HEK293 (cell line): ENCODE data around the gene HOXA10.

Source experiments
- GLI4 ChIP-seq: fragments of 450-650 bp; formaldehyde crosslinking; IDR thresholded peaks from 2 replicates; pipeline ENCODE4 v1.5.1; 2016; ENCODE audit warnings: missing biosample characterization, missing genetic modification characterization
- IKZF3 ChIP-seq: fragments of 450-650 bp; IDR thresholded peaks from 2 replicates; pipeline ENCODE4 v1.5.0; 2018; ENCODE audit warnings: missing biosample characterization, mild to moderate bottlenecking, missing genetic modification characterization, moderate library complexity
- KLF8 ChIP-seq: fragments of 450-650 bp; formaldehyde crosslinking; IDR thresholded peaks from 2 replicates; pipeline ENCODE4 v1.5.1; 2016; ENCODE audit warnings: missing biosample characterization, missing genetic modification characterization
- MZF1 ChIP-seq: fragments of 450-650 bp; formaldehyde crosslinking; IDR thresholded peaks from 2 replicates; pipeline ENCODE4 v1.5.1; 2017; ENCODE audit warnings: missing biosample characterization, missing genetic modification characterization, borderline replicate concordance
- SP2 ChIP-seq: fragments of 450-650 bp; formaldehyde crosslinking; IDR thresholded peaks from 2 replicates; pipeline ENCODE4 v1.5.1; 2016; ENCODE audit warnings: missing biosample characterization, missing genetic modification characterization
- SP7 ChIP-seq: fragments of 450-650 bp; formaldehyde crosslinking; IDR thresholded peaks from 2 replicates; pipeline ENCODE4 v1.5.1; 2016; ENCODE audit warnings: missing biosample characterization, missing genetic modification characterization
- WT1 ChIP-seq: fragments of 450-650 bp; formaldehyde crosslinking; IDR thresholded peaks from 2 replicates; pipeline ENCODE4 v1.5.1; 2016; ENCODE audit warnings: missing biosample characterization, missing genetic modification characterization
- ZBTB7A ChIP-seq: fragments of 450-650 bp; formaldehyde crosslinking; IDR thresholded peaks from 2 replicates; pipeline ENCODE4 v1.5.1; 2016; ENCODE audit warnings: low read depth, missing biosample characterization, missing genetic modification characterization
- ZBTB8A ChIP-seq: fragments of 450-650 bp; formaldehyde crosslinking; IDR thresholded peaks from 2 replicates; pipeline ENCODE4 v1.5.1; 2016; ENCODE audit warnings: missing biosample characterization, missing genetic modification characterization
- ZEB2 ChIP-seq: fragments of 450-650 bp; formaldehyde crosslinking; IDR thresholded peaks from 2 replicates; pipeline ENCODE4 v1.5.1; 2016; ENCODE audit warnings: missing biosample characterization, missing genetic modification characterization
- ZNF10 ChIP-seq: fragments of 450-650 bp; formaldehyde crosslinking; IDR thresholded peaks from 2 replicates; pipeline ENCODE4 v1.5.1; 2017; ENCODE audit warnings: missing biosample characterization, missing genetic modification characterization
- ZNF112 ChIP-seq: fragments of 450-650 bp; formaldehyde crosslinking; IDR thresholded peaks from 2 replicates; pipeline ENCODE4 v1.5.0; 2017; ENCODE audit warnings: missing biosample characterization, missing genetic modification characterization
- ZNF473 ChIP-seq: fragments of 450-650 bp; formaldehyde crosslinking; IDR thresholded peaks from 2 replicates; pipeline ENCODE4 v1.5.1; 2017; ENCODE audit warnings: missing biosample characterization, missing genetic modification characterization
- ZNF48 ChIP-seq: fragments of 450-650 bp; formaldehyde crosslinking; IDR thresholded peaks from 2 replicates; pipeline ENCODE4 v1.5.1; 2016; ENCODE audit warnings: missing biosample characterization, missing genetic modification characterization
- ZNF561 ChIP-seq: fragments of 450-650 bp; IDR thresholded peaks from 2 replicates; pipeline ENCODE4 v1.5.1; 2018; ENCODE audit warnings: missing biosample characterization, missing genetic modification characterization, borderline replicate concordance
- ZNF610 ChIP-seq: fragments of 450-650 bp; formaldehyde crosslinking; IDR thresholded peaks from 2 replicates; pipeline ENCODE4 v1.5.1; 2016; ENCODE audit warnings: missing biosample characterization, missing genetic modification characterization, borderline replicate concordance
- ZNF654 ChIP-seq: fragments of 450-650 bp; formaldehyde crosslinking; IDR thresholded peaks from 2 replicates; pipeline ENCODE4 v1.5.1; 2016; ENCODE audit warnings: low read depth, missing biosample characterization, missing genetic modification characterization
- ZNF792 ChIP-seq: fragments of 450-650 bp; formaldehyde crosslinking; IDR thresholded peaks from 2 replicates; pipeline ENCODE4 v1.5.1; 2016; ENCODE audit warnings: missing biosample characterization, missing genetic modification characterization
- ZSCAN30 ChIP-seq: fragments of 450-650 bp; IDR thresholded peaks from 2 replicates; pipeline ENCODE4 v1.5.1; 2018; ENCODE audit warnings: missing biosample characterization, mild to moderate bottlenecking, missing genetic modification characterization, moderate library complexity
- TF ChIP-seq, protein P1 (sequence below): fragments of 450-650 bp; formaldehyde crosslinking; IDR thresholded peaks from 2 replicates; pipeline ENCODE4 v1.5.1; 2017; ENCODE audit warnings: missing biosample characterization, missing genetic modification characterization
- TF ChIP-seq, protein P2 (sequence below): fragments of 450-650 bp; formaldehyde crosslinking; IDR thresholded peaks from 2 replicates; pipeline ENCODE4 v1.5.1; 2016; ENCODE audit warnings: missing biosample characterization, missing genetic modification characterization
- TF ChIP-seq, protein P3 (sequence below): fragments of 450-650 bp; formaldehyde crosslinking; IDR thresholded peaks from 2 replicates; pipeline ENCODE4 v1.5.1; 2016; ENCODE audit warnings: missing biosample characterization, missing genetic modification characterization, borderline replicate concordance
- TF ChIP-seq, protein P4 (sequence below): fragments of 450-650 bp; formaldehyde crosslinking; IDR thresholded peaks from 2 replicates; pipeline ENCODE4 v1.5.1; 2016; ENCODE audit warnings: missing biosample characterization, missing genetic modification characterization
- TF ChIP-seq, protein P5 (sequence below): fragments of 450-650 bp; formaldehyde crosslinking; IDR thresholded peaks from 2 replicates; pipeline ENCODE4 v1.5.1; 2016; ENCODE audit warnings: missing biosample characterization, missing genetic modification characterization, low read depth
- TF ChIP-seq, protein P6 (sequence below): fragments of 450-650 bp; formaldehyde crosslinking; IDR thresholded peaks from 2 replicates; pipeline ENCODE4 v1.5.1; 2016; ENCODE audit warnings: missing biosample characterization, missing genetic modification characterization

HOXA10 gene

DNA sequence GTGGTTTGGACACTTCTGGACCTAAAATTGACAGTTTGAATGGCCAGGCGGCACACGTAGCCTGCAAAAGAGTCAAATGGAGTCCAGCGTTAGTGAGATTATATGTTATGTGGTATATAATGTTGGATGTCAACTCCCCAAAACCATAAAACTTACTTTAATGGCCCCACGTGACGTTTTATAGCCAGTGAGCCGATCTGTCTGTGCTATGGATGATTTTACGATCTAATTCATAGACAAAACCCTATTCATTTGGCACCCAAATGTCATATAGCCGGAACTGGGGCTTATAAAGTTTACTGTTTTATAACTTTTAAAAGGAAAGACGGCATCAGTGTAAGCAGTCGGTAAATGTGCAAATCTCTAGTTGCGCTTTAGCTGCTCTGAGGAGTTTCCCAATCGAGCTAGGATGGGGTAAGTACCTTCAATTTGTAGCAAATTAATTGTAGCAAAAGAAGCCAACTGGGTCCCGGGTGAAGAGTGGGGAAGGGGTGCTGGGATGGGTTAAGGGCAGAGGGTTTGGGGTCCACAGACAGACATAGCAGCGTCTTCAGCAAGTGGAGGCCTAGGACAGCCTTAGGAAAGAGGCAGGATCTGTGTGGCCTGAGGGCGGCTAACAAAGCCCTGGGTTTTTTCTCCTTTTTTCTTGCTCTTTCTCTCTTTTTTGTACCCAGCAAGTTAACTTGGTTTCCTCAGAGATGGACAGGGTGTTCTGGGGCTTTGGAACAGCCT lies 33.8 kb downstream of the HOXA10 start (continued):
- TF ChIP-seq WT1 (tag by site-specific recombination) (peak; percentile 97), SP2 (peak; percentile 12; the same call in 1 of the 2 replicates), ZNF610 (tag by site-specific recombination) (0 out of 2 replicates have a peak, but pooled peaks have one; percentile 24), ZNF654 (tag by site-specific recombination) (peak; percentile 12; the same call in 1 of the 2 replicates), KLF8 (no peak; the same call in 1 of the 2 replicates), SP7 (tag by site-specific recombination) (peak; percentile 96), ZBTB8A (tag by site-specific recombination) (peak; percentile 28; the same call in 1 of the 2 replicates), IKZF3 (tag by site-specific recombination) (peak; percentile 46; the same call in 1 of the 2 replicates), GLI4 (tag by site-specific recombination) (no peak), MZF1 (peak; percentile 91), ZNF792 (tag by site-specific recombination) (peak; percentile 44; the same call in 1 of the 2 replicates), ZBTB7A (tag by site-specific recombination) (no peak), ZNF473 (tag by site-specific recombination) (no peak), ZNF561 (peak; percentile 21; the same call in 1 of the 2 replicates), ZEB2 (tag by site-specific recombination) (0 out of 2 replicates have a peak, but pooled peaks have one; percentile 40), ZNF10 (tag by site-specific recombination) (peak; percentile 28; the same call in 1 of the 2 replicates), ZNF112 (tag by site-specific recombination) (no peak), ZNF48 (tag by site-specific recombination) (no peak), ZSCAN30 (tag by site-specific recombination) (peak; percentile 20; the same call in 1 of the 2 replicates)
- TF ChIP-seq, protein P1, sequence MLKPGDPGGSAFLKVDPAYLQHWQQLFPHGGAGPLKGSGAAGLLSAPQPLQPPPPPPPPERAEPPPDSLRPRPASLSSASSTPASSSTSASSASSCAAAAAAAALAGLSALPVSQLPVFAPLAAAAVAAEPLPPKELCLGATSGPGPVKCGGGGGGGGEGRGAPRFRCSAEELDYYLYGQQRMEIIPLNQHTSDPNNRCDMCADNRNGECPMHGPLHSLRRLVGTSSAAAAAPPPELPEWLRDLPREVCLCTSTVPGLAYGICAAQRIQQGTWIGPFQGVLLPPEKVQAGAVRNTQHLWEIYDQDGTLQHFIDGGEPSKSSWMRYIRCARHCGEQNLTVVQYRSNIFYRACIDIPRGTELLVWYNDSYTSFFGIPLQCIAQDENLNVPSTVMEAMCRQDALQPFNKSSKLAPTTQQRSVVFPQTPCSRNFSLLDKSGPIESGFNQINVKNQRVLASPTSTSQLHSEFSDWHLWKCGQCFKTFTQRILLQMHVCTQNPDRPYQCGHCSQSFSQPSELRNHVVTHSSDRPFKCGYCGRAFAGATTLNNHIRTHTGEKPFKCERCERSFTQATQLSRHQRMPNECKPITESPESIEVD (tag by site-specific recombination) = peak; percentile 99
- TF ChIP-seq, protein P2, sequence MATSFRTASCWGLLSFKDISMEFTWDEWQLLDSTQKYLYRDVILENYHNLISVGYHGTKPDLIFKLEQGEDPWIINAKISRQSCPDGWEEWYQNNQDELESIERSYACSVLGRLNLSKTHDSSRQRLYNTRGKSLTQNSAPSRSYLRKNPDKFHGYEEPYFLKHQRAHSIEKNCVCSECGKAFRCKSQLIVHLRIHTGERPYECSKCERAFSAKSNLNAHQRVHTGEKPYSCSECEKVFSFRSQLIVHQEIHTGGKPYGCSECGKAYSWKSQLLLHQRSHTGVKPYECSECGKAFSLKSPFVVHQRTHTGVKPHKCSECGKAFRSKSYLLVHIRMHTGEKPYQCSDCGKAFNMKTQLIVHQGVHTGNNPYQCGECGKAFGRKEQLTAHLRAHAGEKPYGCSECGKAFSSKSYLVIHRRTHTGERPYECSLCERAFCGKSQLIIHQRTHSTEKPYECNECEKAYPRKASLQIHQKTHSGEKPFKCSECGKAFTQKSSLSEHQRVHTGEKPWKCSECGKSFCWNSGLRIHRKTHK (tag by site-specific recombination) = no peak
- TF ChIP-seq, protein P3, sequence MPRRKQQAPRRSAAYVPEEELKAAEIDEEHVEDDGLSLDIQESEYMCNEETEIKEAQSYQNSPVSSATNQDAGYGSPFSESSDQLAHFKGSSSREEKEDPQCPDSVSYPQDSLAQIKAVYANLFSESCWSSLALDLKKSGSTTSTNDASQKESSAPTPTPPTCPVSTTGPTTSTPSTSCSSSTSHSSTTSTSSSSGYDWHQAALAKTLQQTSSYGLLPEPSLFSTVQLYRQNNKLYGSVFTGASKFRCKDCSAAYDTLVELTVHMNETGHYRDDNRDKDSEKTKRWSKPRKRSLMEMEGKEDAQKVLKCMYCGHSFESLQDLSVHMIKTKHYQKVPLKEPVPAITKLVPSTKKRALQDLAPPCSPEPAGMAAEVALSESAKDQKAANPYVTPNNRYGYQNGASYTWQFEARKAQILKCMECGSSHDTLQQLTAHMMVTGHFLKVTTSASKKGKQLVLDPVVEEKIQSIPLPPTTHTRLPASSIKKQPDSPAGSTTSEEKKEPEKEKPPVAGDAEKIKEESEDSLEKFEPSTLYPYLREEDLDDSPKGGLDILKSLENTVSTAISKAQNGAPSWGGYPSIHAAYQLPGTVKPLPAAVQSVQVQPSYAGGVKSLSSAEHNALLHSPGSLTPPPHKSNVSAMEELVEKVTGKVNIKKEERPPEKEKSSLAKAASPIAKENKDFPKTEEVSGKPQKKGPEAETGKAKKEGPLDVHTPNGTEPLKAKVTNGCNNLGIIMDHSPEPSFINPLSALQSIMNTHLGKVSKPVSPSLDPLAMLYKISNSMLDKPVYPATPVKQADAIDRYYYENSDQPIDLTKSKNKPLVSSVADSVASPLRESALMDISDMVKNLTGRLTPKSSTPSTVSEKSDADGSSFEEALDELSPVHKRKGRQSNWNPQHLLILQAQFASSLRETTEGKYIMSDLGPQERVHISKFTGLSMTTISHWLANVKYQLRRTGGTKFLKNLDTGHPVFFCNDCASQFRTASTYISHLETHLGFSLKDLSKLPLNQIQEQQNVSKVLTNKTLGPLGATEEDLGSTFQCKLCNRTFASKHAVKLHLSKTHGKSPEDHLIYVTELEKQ (tag by site-specific recombination) = peak; percentile 77
- TF ChIP-seq, protein P4, sequence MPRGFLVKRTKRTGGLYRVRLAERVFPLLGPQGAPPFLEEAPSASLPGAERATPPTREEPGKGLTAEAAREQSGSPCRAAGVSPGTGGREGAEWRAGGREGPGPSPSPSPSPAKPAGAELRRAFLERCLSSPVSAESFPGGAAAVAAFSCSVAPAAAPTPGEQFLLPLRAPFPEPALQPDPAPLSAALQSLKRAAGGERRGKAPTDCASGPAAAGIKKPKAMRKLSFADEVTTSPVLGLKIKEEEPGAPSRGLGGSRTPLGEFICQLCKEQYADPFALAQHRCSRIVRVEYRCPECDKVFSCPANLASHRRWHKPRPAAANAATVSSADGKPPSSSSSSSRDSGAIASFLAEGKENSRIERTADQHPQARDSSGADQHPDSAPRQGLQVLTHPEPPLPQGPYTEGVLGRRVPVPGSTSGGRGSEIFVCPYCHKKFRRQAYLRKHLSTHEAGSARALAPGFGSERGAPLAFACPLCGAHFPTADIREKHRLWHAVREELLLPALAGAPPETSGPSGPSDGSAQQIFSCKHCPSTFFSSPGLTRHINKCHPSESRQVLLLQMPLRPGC (tag by site-specific recombination) = peak; percentile 41; the same call in 1 of the 2 replicates
- TF ChIP-seq, protein P5, sequence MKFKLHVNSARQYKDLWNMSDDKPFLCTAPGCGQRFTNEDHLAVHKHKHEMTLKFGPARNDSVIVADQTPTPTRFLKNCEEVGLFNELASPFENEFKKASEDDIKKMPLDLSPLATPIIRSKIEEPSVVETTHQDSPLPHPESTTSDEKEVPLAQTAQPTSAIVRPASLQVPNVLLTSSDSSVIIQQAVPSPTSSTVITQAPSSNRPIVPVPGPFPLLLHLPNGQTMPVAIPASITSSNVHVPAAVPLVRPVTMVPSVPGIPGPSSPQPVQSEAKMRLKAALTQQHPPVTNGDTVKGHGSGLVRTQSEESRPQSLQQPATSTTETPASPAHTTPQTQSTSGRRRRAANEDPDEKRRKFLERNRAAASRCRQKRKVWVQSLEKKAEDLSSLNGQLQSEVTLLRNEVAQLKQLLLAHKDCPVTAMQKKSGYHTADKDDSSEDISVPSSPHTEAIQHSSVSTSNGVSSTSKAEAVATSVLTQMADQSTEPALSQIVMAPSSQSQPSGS (tag by site-specific recombination) = peak; percentile 46; the same call in 1 of the 2 replicates
- TF ChIP-seq, protein P6, sequence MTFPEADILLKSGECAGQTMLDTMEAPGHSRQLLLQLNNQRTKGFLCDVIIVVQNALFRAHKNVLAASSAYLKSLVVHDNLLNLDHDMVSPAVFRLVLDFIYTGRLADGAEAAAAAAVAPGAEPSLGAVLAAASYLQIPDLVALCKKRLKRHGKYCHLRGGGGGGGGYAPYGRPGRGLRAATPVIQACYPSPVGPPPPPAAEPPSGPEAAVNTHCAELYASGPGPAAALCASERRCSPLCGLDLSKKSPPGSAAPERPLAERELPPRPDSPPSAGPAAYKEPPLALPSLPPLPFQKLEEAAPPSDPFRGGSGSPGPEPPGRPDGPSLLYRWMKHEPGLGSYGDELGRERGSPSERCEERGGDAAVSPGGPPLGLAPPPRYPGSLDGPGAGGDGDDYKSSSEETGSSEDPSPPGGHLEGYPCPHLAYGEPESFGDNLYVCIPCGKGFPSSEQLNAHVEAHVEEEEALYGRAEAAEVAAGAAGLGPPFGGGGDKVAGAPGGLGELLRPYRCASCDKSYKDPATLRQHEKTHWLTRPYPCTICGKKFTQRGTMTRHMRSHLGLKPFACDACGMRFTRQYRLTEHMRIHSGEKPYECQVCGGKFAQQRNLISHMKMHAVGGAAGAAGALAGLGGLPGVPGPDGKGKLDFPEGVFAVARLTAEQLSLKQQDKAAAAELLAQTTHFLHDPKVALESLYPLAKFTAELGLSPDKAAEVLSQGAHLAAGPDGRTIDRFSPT (tag by site-specific recombination) = no peak
